Measurements from ENCODE around the gene TBL3. TPM values are rescaled to one million over a fixed set of nuclear protein-coding genes. Genes with fewer than 3 reads are reported as not detected.

Gene TBL3
- total and polyA plus RNA-seq, 2 donors (not counting 1 experiment from before 2014, with no cell fraction given): 31.9 to 52.2 TPM

DNA sequence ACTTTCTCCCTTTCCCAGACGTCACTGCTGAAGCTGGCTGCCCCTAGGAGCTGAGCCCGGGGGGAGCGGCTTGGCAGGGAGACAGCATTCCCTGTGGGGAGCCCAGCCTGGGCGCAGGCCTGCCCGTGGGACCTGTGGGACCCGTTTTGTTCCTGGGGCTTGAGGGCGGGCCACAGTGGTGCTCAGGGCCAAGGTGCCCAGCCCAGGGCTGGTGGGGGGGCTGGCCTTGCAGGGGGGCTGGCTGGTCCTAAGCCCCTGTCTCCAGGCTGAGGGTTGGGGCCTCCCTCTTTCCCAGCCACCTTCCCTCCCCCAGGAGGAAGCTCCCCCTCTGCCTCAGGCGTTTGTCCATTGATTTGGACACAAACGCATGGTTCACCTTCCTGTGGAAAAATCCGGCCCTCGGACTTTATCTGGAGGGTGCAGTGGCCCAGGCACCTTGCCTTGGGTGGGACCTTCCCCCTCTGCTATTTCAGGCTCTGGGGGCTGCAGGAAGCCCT is 59.3 kb downstream of the TBL3 start:
- Histone ChIP-seq H3K4me3 (ENCODE audit: control extremely low read depth in 1 of 5, extremely low read depth in 1 of 5, insufficient read depth in 1 of 5, low read depth in 2 of 5, low read length in 4 of 5) (no peak overlapping the region), H3K4me1 (ENCODE audit: control insufficient read depth in 2 of 2, insufficient read depth in 2 of 2, low read length in 2 of 2) (peaks cover 8 to 14% of the 10 kb centered on the region in 2 donors), H3K27ac (ENCODE audit: low read length in 2 of 2) (no peak overlapping the region), H3K79me2 (ENCODE audit: control insufficient read depth, insufficient read depth, low read length) (no peaks in the 10 kb centered on the region), H2AFZ (ENCODE audit: insufficient read depth, low read depth, low read length, poor library complexity, severe bottlenecking) (no peak overlapping the region), H3K4me2 (replicated peaks; ENCODE audit: low read depth, low read length, poor library complexity, severe bottlenecking) (no peak overlapping the region), H4K20me1 (ENCODE audit: control insufficient read depth, insufficient read depth, low read length, poor library complexity, severe bottlenecking) (no peaks in the 10 kb centered on the region), H3K27me3 (replicated peaks in 1 of 4; ENCODE audit: control extremely low read depth in 1 of 4, control insufficient read depth in 3 of 4, insufficient read depth in 4 of 4, low read length in 3 of 4) (peaks cover 0 to 30% (median 8%) of the 10 kb centered on the region in 4 experiments), H3K36me3 (replicated peaks in 1 of 2; ENCODE audit: control extremely low read depth in 1 of 2, control insufficient read depth in 1 of 2, extremely low read depth in 1 of 2, insufficient read depth in 2 of 2, low read length in 1 of 2) (no peaks in the 10 kb centered on the region), H3K9me3 (ENCODE audit: control extremely low read depth in 1 of 3, control insufficient read depth in 2 of 3, insufficient read depth in 1 of 3, low read length in 2 of 3) (peaks cover 0 to 13% (median 0%) of the 10 kb centered on the region in 3 donors), H3K9ac (ENCODE audit: low read length) (no peak overlapping the region)
- TF ChIP-seq, protein P1, sequence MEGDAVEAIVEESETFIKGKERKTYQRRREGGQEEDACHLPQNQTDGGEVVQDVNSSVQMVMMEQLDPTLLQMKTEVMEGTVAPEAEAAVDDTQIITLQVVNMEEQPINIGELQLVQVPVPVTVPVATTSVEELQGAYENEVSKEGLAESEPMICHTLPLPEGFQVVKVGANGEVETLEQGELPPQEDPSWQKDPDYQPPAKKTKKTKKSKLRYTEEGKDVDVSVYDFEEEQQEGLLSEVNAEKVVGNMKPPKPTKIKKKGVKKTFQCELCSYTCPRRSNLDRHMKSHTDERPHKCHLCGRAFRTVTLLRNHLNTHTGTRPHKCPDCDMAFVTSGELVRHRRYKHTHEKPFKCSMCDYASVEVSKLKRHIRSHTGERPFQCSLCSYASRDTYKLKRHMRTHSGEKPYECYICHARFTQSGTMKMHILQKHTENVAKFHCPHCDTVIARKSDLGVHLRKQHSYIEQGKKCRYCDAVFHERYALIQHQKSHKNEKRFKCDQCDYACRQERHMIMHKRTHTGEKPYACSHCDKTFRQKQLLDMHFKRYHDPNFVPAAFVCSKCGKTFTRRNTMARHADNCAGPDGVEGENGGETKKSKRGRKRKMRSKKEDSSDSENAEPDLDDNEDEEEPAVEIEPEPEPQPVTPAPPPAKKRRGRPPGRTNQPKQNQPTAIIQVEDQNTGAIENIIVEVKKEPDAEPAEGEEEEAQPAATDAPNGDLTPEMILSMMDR (IDR thresholded peaks at IDR 0.05): no peak
- no peak for TF ChIP-seq EZH2 (IDR thresholded peaks at IDR 0.05; ENCODE audit: borderline replicate concordance, insufficient read depth, low read depth, low read length, poor library complexity, severe bottlenecking)
- POLR2A ChIA-PET: no interaction called here
- Mint-ChIP-seq H3K4me1 (peaks cover 5% of the 10 kb centered on the region), H3K9me3 (ENCODE audit: insufficient read depth) (no peaks in the 10 kb centered on the region), H3K27ac (no peak overlapping the region), H3K27me3 (peaks cover 8% of the 10 kb centered on the region), H3K4me3 (no peak overlapping the region)
- CTCF ChIA-PET: interaction anchor here (1.0 to 1.1 kb wide), 2 partner anchors 9 to 109 kb away, joined by 3 to 4 read pairs; no protein-coding TSS in a partner anchor
- intact Hi-C loops (cut with micrococcal nuclease): no loop called here
- ATAC-seq (ENCODE audit: low read depth) (no peak), DNase-seq (no peak)
- WGBS (ENCODE audit: insufficient coverage): 63% methylated on average over 7 of the region's 11 CpGs

Small RNA genes lying within 50 kb of the gene (small RNA-seq; reads per million reads assigned to genes)
- gene AC005363.2 (ENCODE audit: insufficient read length, low read depth, low replicate concordance) (not detected), gene RN7SL219P (ENCODE audit: insufficient read length, low read depth, low replicate concordance) (not detected), gene SNORA10 (ENCODE audit: insufficient read length, low read depth, low replicate concordance) (not detected), gene SNORA64 (ENCODE audit: insufficient read length, low read depth, low replicate concordance) (not detected)

Other genes starting within 250 kb of the TBL3 start
- 57.3 and 63.2 TPM in 2 replicates for gene NME3, start 200.5 kb upstream of the TBL3 start, total RNA-seq
- gene NME3, start 200.5 kb upstream of the TBL3 start, polyA plus RNA-seq: 99.0 and 150 TPM in 2 replicates
- 42.5 and 43.9 TPM in 2 replicates for gene EME2, start 199.2 kb upstream of the TBL3 start, total RNA-seq
- 34.6 and 44.1 TPM in 2 replicates for gene EME2, start 199.2 kb upstream of the TBL3 start, polyA plus RNA-seq
- 44.6 and 54.5 TPM in 2 replicates for gene MRPS34, start 198.9 kb upstream of the TBL3 start, total RNA-seq
- gene MRPS34, start 198.9 kb upstream of the TBL3 start, polyA plus RNA-seq: 34.4 and 55.2 TPM in 2 replicates
- gene SPSB3, start 189.5 kb upstream of the TBL3 start, total RNA-seq: 91.2 and 95.5 TPM in 2 replicates
- 255 and 264 TPM in 2 replicates for gene SPSB3, start 189.5 kb upstream of the TBL3 start, polyA plus RNA-seq
- gene NUBP2, start 189.1 kb upstream of the TBL3 start, total RNA-seq: 50.2 and 52.6 TPM in 2 replicates
- gene NUBP2, start 189.1 kb upstream of the TBL3 start, polyA plus RNA-seq: 49.3 and 71.7 TPM in 2 replicates
- 0.22 TPM in 1 of 2 replicates, not detected in the other for gene IGFALS, start 178.3 kb upstream of the TBL3 start, total RNA-seq
- gene IGFALS, start 178.3 kb upstream of the TBL3 start, polyA plus RNA-seq: 0.49 and 0.63 TPM in 2 replicates
- gene HAGH, start 145.2 kb upstream of the TBL3 start, total RNA-seq: 49.7 and 50.6 TPM in 2 replicates
- 48.9 and 74.2 TPM in 2 replicates for gene HAGH, start 145.2 kb upstream of the TBL3 start, polyA plus RNA-seq
- gene FAHD1, start 144.8 kb upstream of the TBL3 start, total RNA-seq: 11.0 and 13.3 TPM in 2 replicates
- 7.2 and 14.5 TPM in 2 replicates for gene FAHD1, start 144.8 kb upstream of the TBL3 start, polyA plus RNA-seq
- not detected in 2 replicates for gene MEIOB, start 99.9 kb upstream of the TBL3 start, total RNA-seq
- gene MEIOB, start 99.9 kb upstream of the TBL3 start, polyA plus RNA-seq: not detected in 2 replicates
- not detected in 2 replicates for gene HS3ST6, start 53.6 kb upstream of the TBL3 start, total RNA-seq
- gene HS3ST6, start 53.6 kb upstream of the TBL3 start, polyA plus RNA-seq: not detected in 2 replicates
- 15.2 and 17.5 TPM in 2 replicates for gene MSRB1, start 28.9 kb upstream of the TBL3 start, total RNA-seq
- 4.4 and 8.5 TPM in 2 replicates for gene MSRB1, start 28.9 kb upstream of the TBL3 start, polyA plus RNA-seq
- gene RPL3L, start 17.4 kb upstream of the TBL3 start, total RNA-seq: not detected in 2 replicates
- not detected in 2 replicates for gene RPL3L, start 17.4 kb upstream of the TBL3 start, polyA plus RNA-seq
- gene NDUFB10, start 12.5 kb upstream of the TBL3 start, total RNA-seq: 63.7 and 70.4 TPM in 2 replicates
- 76.9 and 92.6 TPM in 2 replicates for gene NDUFB10, start 12.5 kb upstream of the TBL3 start, polyA plus RNA-seq
- gene RPS2, start 7.2 kb upstream of the TBL3 start, total RNA-seq: 3,155 and 3,261 TPM in 2 replicates
- 4,202 and 6,138 TPM in 2 replicates for gene RPS2, start 7.2 kb upstream of the TBL3 start, polyA plus RNA-seq
- gene RNF151, start 5.2 kb upstream of the TBL3 start, total RNA-seq: 0.36 and 0.76 TPM in 2 replicates
- 0.13 and 0.27 TPM in 2 replicates for gene RNF151, start 5.2 kb upstream of the TBL3 start, polyA plus RNA-seq
- gene NOXO1, start 9.4 kb downstream of the TBL3 start, total RNA-seq: 0.49 and 0.74 TPM in 2 replicates
- gene NOXO1, start 9.4 kb downstream of the TBL3 start, polyA plus RNA-seq: 0.30 and 1.0 TPM in 2 replicates
- gene GFER, start 12.1 kb downstream of the TBL3 start, total RNA-seq: 28.2 and 30.4 TPM in 2 replicates
- gene GFER, start 12.1 kb downstream of the TBL3 start, polyA plus RNA-seq: 15.6 and 16.1 TPM in 2 replicates
- 19.8 and 20.8 TPM in 2 replicates for gene SYNGR3, start 17.9 kb downstream of the TBL3 start, total RNA-seq
- 19.5 and 28.7 TPM in 2 replicates for gene SYNGR3, start 17.9 kb downstream of the TBL3 start, polyA plus RNA-seq
- gene ZNF598, start 37.8 kb downstream of the TBL3 start, total RNA-seq: 49.5 and 50.3 TPM in 2 replicates
- gene ZNF598, start 37.8 kb downstream of the TBL3 start, polyA plus RNA-seq: 61.1 and 61.5 TPM in 2 replicates
- gene NPW, start 47.7 kb downstream of the TBL3 start, total RNA-seq: 0.70 and 1.7 TPM in 2 replicates
- 0.13 and 0.36 TPM in 2 replicates for gene NPW, start 47.7 kb downstream of the TBL3 start, polyA plus RNA-seq
- 1.9 and 2.2 TPM in 2 replicates for gene NHERF2, start 54.8 kb downstream of the TBL3 start, total RNA-seq
- 1.5 and 1.8 TPM in 2 replicates for gene NHERF2, start 54.8 kb downstream of the TBL3 start, polyA plus RNA-seq
- gene NTHL1, start 75.8 kb downstream of the TBL3 start, total RNA-seq: 14.1 and 17.5 TPM in 2 replicates
- 20.1 and 27.6 TPM in 2 replicates for gene NTHL1, start 75.8 kb downstream of the TBL3 start, polyA plus RNA-seq
- gene TSC2, start 75.9 kb downstream of the TBL3 start, total RNA-seq: 188 and 194 TPM in 2 replicates
- gene TSC2, start 75.9 kb downstream of the TBL3 start, polyA plus RNA-seq: 128 and 134 TPM in 2 replicates
- gene PKD1, start 163.8 kb downstream of the TBL3 start, total RNA-seq: 103 and 116 TPM in 2 replicates
- 97.6 and 100 TPM in 2 replicates for gene PKD1, start 163.8 kb downstream of the TBL3 start, polyA plus RNA-seq
- gene RAB26, start 176.6 kb downstream of the TBL3 start, total RNA-seq: 0.58 and 0.62 TPM in 2 replicates
- gene RAB26, start 176.6 kb downstream of the TBL3 start, polyA plus RNA-seq: 0.95 and 1.2 TPM in 2 replicates
- gene TRAF7, start 183.7 kb downstream of the TBL3 start, total RNA-seq: 42.3 and 50.9 TPM in 2 replicates
- gene TRAF7, start 183.7 kb downstream of the TBL3 start, polyA plus RNA-seq: 30.4 and 46.1 TPM in 2 replicates
- gene CASKIN1, start 224.6 kb downstream of the TBL3 start, total RNA-seq: 0.05 TPM in 1 of 2 replicates, not detected in the other
- 0.01 TPM in 1 of 2 replicates, not detected in the other for gene CASKIN1, start 224.6 kb downstream of the TBL3 start, polyA plus RNA-seq
- 36.1 and 39.0 TPM in 2 replicates for gene MLST8, start 233.4 kb downstream of the TBL3 start, total RNA-seq
- 107 and 112 TPM in 2 replicates for gene MLST8, start 233.4 kb downstream of the TBL3 start, polyA plus RNA-seq
- gene BRICD5, start 238.8 kb downstream of the TBL3 start, total RNA-seq: 13.1 and 18.3 TPM in 2 replicates
- 11.9 and 16.8 TPM in 2 replicates for gene BRICD5, start 238.8 kb downstream of the TBL3 start, polyA plus RNA-seq
- 15.1 and 16.5 TPM in 2 replicates for gene PGP, start 242.8 kb downstream of the TBL3 start, total RNA-seq
- gene PGP, start 242.8 kb downstream of the TBL3 start, polyA plus RNA-seq: 13.4 and 15.4 TPM in 2 replicates